GM21717 (cell line): ENCODE measurements around the gene PIM2.

Experiments
- ATAC-seq: cut with Tn5 transposase; IDR thresholded peaks from one replicate; pipeline ENCODE4 v1.9.1; 2021; ENCODE audit warnings: mild to moderate bottlenecking, moderate library complexity; ENCODE audit not compliant: unreplicated experiment

Gene PIM2

GRCh38 chrX:48936429-48937053 lies 17.7 kb upstream of the PIM2 start:
- no peak for ATAC-seq

GRCh38 chrX:48935301-48935670 lies 16.5 kb upstream of the PIM2 start:
- no peak for ATAC-seq

- no peak for ATAC-seq
These were observed 15.9 kb upstream of the PIM2 start for GRCh38 chrX:48934581-48935300.

- peak; percentile 35 for ATAC-seq
These were observed 14.9 kb upstream of the PIM2 start for GRCh38 chrX:48933757-48934156.

- ATAC-seq, result no peak
These were observed 9.0 kb upstream of the PIM2 start for GRCh38 chrX:48927736-48928382.

GRCh38 chrX:48927123-48927522 lies 8.3 kb upstream of the PIM2 start:
- no peak for ATAC-seq

- ATAC-seq, result no peak
These were observed 5.4 kb upstream of the PIM2 start for GRCh38 chrX:48924270-48924669.

GRCh38 chrX:48923771-48924170 lies 4.9 kb upstream of the PIM2 start:
- ATAC-seq, result no peak

GRCh38 chrX:48920718-48921104 lies 1.9 kb upstream of the PIM2 start:
- no peak for ATAC-seq

GRCh38 chrX:48919947-48920717 lies 1.3 kb upstream of the PIM2 start:
- no peak for ATAC-seq

- peak; percentile 9 for ATAC-seq
These were observed 577 bp upstream of the PIM2 start for GRCh38 chrX:48919360-48919841.

- ATAC-seq, result no peak
These were observed 552 bp downstream of the PIM2 start for GRCh38 chrX:48918301-48918642.

- peak; percentile 32 for ATAC-seq
These were observed 1.5 kb downstream of the PIM2 start for GRCh38 chrX:48917139-48918001.

GRCh38 chrX:48914593-48915493 lies 4.0 kb downstream of the PIM2 start:
- ATAC-seq, result no peak

- no peak for ATAC-seq
These were observed 5.0 kb downstream of the PIM2 start for GRCh38 chrX:48913605-48914366.

GRCh38 chrX:48911412-48912182 lies 7.2 kb downstream of the PIM2 start, which contains the start of gene SLC35A2:
TSS of gene SLC35A2 (minus strand) at chrX:48911646. CDS start at chrX:48911636, 10 bp downstream.
- peak; percentile 42 for ATAC-seq

- peak; percentile 4 for ATAC-seq
These were observed 7.9 kb downstream of the PIM2 start for GRCh38 chrX:48910926-48911411.
